ENCODE measurements around the gene NAALADL1.

The NAALADL1 gene

GRCh38 chr11:65083134-65083833 lies 24.9 kb upstream of the NAALADL1 start:
- Histone ChIP-seq H4K8ac (ENCODE audit: low read length) (no peak overlapping the region), H3K4ac (ENCODE audit: low read depth in 1 of 2, low read length in 2 of 2) (no peak overlapping the region), H2AFZ (ENCODE audit: low read depth, low read length) (peak overlapping the region; percentile 33), H3K27ac (ENCODE audit: low read length, poor library complexity, severe bottlenecking) (no peak overlapping the region), H3K27me3 (ENCODE audit: control insufficient read depth in 1 of 2, insufficient read depth in 1 of 2, low read length in 2 of 2) (no peaks in the 10 kb centered on the region), H2BK120ac (ENCODE audit: low read depth, low read length) (no peak overlapping the region), H2BK5ac (ENCODE audit: low read depth, low read length, poor library complexity, severe bottlenecking) (no peak overlapping the region), H3K23ac (ENCODE audit: low read length in 2 of 2) (no peak overlapping the region), H3K79me1 (replicated peaks; ENCODE audit: low read length, poor library complexity, severe bottlenecking) (peaks cover 50% of the 10 kb centered on the region), H2BK15ac (ENCODE audit: low read depth, poor library complexity, severe bottlenecking) (no peak overlapping the region), H2BK12ac (ENCODE audit: low read length in 2 of 2) (no peak overlapping the region), H2AK5ac (ENCODE audit: low read length, severe bottlenecking) (no peak overlapping the region), H3K36me3 (ENCODE audit: control insufficient read depth in 1 of 2, insufficient read depth in 2 of 2, low read depth in 1 of 2, low read length in 2 of 2) (peaks cover 32 to 40% of the 10 kb centered on the region in 2 experiments), H3K14ac (ENCODE audit: low read length in 2 of 2) (no peak overlapping the region), H3K9ac (ENCODE audit: low read length) (peak overlapping the region; percentile 94), H4K91ac (ENCODE audit: low read length) (no peak overlapping the region), H3K4me1 (ENCODE audit: control insufficient read depth, insufficient read depth, low read depth, low read length) (peaks cover 11% of the 10 kb centered on the region), H3K4me2 (ENCODE audit: low read length, poor library complexity, severe bottlenecking) (peak overlapping the region; percentile 69), H3K9me3 (ENCODE audit: control insufficient read depth, low read length) (no peaks in the 10 kb centered on the region), H3K4me3 (ENCODE audit: insufficient read depth in 1 of 2, low read depth in 1 of 2, low read length in 2 of 2) (peak overlapping the region; percentile 86 to 89), H3K18ac (ENCODE audit: low read depth in 1 of 2, low read length in 2 of 2) (no peak overlapping the region)
- WGBS = 10% methylated on average over 12 of the region's 13 CpGs
- DNase-seq = no peak

GRCh38 chr11:65078786-65079342 lies 20.5 kb upstream of the NAALADL1 start:
- Histone ChIP-seq H3K23ac (ENCODE audit: low read length in 2 of 2) (no peak overlapping the region), H3K18ac (ENCODE audit: low read depth in 1 of 2, low read length in 2 of 2) (no peak overlapping the region), H2BK5ac (ENCODE audit: low read depth, low read length, poor library complexity, severe bottlenecking) (no peak overlapping the region), H3K27ac (ENCODE audit: low read length, poor library complexity, severe bottlenecking) (no peak overlapping the region), H2BK12ac (ENCODE audit: low read length in 2 of 2) (no peak overlapping the region), H3K4me1 (ENCODE audit: control insufficient read depth, insufficient read depth, low read depth, low read length) (peaks cover 4% of the 10 kb centered on the region), H3K36me3 (ENCODE audit: control insufficient read depth in 1 of 2, insufficient read depth in 2 of 2, low read depth in 1 of 2, low read length in 2 of 2) (peaks cover 0 to 18% of the 10 kb centered on the region in 2 experiments), H3K4me2 (ENCODE audit: low read length, poor library complexity, severe bottlenecking) (no peak overlapping the region), H2AK5ac (ENCODE audit: low read length, severe bottlenecking) (peak overlapping the region; percentile 34), H3K4ac (ENCODE audit: low read depth in 1 of 2, low read length in 2 of 2) (no peak overlapping the region), H2BK15ac (ENCODE audit: low read depth, poor library complexity, severe bottlenecking) (no peak overlapping the region), H3K9me3 (ENCODE audit: control insufficient read depth, low read length) (no peaks in the 10 kb centered on the region), H2AFZ (ENCODE audit: low read depth, low read length) (no peak overlapping the region), H3K14ac (ENCODE audit: low read length in 2 of 2) (no peak overlapping the region), H4K91ac (ENCODE audit: low read length) (no peak overlapping the region), H3K27me3 (ENCODE audit: control insufficient read depth in 1 of 2, insufficient read depth in 1 of 2, low read length in 2 of 2) (no peaks in the 10 kb centered on the region), H4K8ac (ENCODE audit: low read length) (peak overlapping the region; percentile 52), H3K4me3 (ENCODE audit: insufficient read depth in 1 of 2, low read depth in 1 of 2, low read length in 2 of 2) (no peak overlapping the region), H3K79me1 (replicated peaks; ENCODE audit: low read length, poor library complexity, severe bottlenecking) (peaks cover 40% of the 10 kb centered on the region), H2BK120ac (ENCODE audit: low read depth, low read length) (no peak overlapping the region), H3K9ac (ENCODE audit: low read length) (no peak overlapping the region)
- 83% methylated on average over 4 of the region's 9 CpGs for WGBS
- DNase-seq = no peak

- no peak overlapping the region for H2BK12ac ChIP-seq (ENCODE audit: low read length in 2 of 2)
- H2BK5ac ChIP-seq (ENCODE audit: low read depth, low read length, poor library complexity, severe bottlenecking) = no peak overlapping the region
- no peak overlapping the region for H3K18ac ChIP-seq (ENCODE audit: low read depth in 1 of 2, low read length in 2 of 2)
- H3K79me1 ChIP-seq (replicated peaks; ENCODE audit: low read length, poor library complexity, severe bottlenecking) = peaks cover 38% of the 10 kb centered on the region
- H2BK15ac ChIP-seq (ENCODE audit: low read depth, poor library complexity, severe bottlenecking) = no peak overlapping the region
- no peak overlapping the region for H2BK120ac ChIP-seq (ENCODE audit: low read depth, low read length)
- no peak overlapping the region for H3K4me2 ChIP-seq (ENCODE audit: low read length, poor library complexity, severe bottlenecking)
- H3K9ac ChIP-seq (ENCODE audit: low read length) = no peak overlapping the region
- H2AK5ac ChIP-seq (ENCODE audit: low read length, severe bottlenecking) = no peak overlapping the region
- H3K27me3 ChIP-seq (ENCODE audit: control insufficient read depth in 1 of 2, insufficient read depth in 1 of 2, low read length in 2 of 2) = no peaks in the 10 kb centered on the region
- no peak overlapping the region for H3K4ac ChIP-seq (ENCODE audit: low read depth in 1 of 2, low read length in 2 of 2)
- peak; percentile 49 for DNase-seq
- no peak overlapping the region for H3K27ac ChIP-seq (ENCODE audit: low read length, poor library complexity, severe bottlenecking)
- WGBS = 88% methylated on average over 3 of the region's 3 CpGs
- no peak overlapping the region for H3K23ac ChIP-seq (ENCODE audit: low read length in 2 of 2)
- H3K4me1 ChIP-seq (ENCODE audit: control insufficient read depth, insufficient read depth, low read depth, low read length) = no peaks in the 10 kb centered on the region
- no peak overlapping the region for H2AFZ ChIP-seq (ENCODE audit: low read depth, low read length)
- H4K91ac ChIP-seq (ENCODE audit: low read length) = no peak overlapping the region
- no peak overlapping the region for H3K14ac ChIP-seq (ENCODE audit: low read length in 2 of 2)
- no peak overlapping the region for H3K4me3 ChIP-seq (ENCODE audit: insufficient read depth in 1 of 2, low read depth in 1 of 2, low read length in 2 of 2)
- no peaks in the 10 kb centered on the region for H3K9me3 ChIP-seq (ENCODE audit: control insufficient read depth, low read length)
- H3K36me3 ChIP-seq (ENCODE audit: control insufficient read depth in 1 of 2, insufficient read depth in 2 of 2, low read depth in 1 of 2, low read length in 2 of 2) = peaks cover 0 to 18% of the 10 kb centered on the region in 2 experiments
- peak overlapping the region; percentile 9 for H4K8ac ChIP-seq (ENCODE audit: low read length)
Measured at GRCh38 chr11:65078151-65078550, 19.8 kb upstream of the NAALADL1 start.

- H3K36me3 ChIP-seq (ENCODE audit: control insufficient read depth in 1 of 2, insufficient read depth in 2 of 2, low read depth in 1 of 2, low read length in 2 of 2) = peaks cover 0 to 18% of the 10 kb centered on the region in 2 experiments
- H3K9ac ChIP-seq (ENCODE audit: low read length) = peak overlapping the region; percentile 12
- H3K4ac ChIP-seq (ENCODE audit: low read depth in 1 of 2, low read length in 2 of 2) = no peak overlapping the region
- H3K4me3 ChIP-seq (ENCODE audit: insufficient read depth in 1 of 2, low read depth in 1 of 2, low read length in 2 of 2) = no peak overlapping the region
- no peak overlapping the region for H3K18ac ChIP-seq (ENCODE audit: low read depth in 1 of 2, low read length in 2 of 2)
- H2AK5ac ChIP-seq (ENCODE audit: low read length, severe bottlenecking) = no peak overlapping the region
- peaks cover 35% of the 10 kb centered on the region for H3K79me1 ChIP-seq (replicated peaks; ENCODE audit: low read length, poor library complexity, severe bottlenecking)
- DNase-seq = no peak
- no peak overlapping the region for H3K27ac ChIP-seq (ENCODE audit: low read length, poor library complexity, severe bottlenecking)
- no peak overlapping the region for H2BK15ac ChIP-seq (ENCODE audit: low read depth, poor library complexity, severe bottlenecking)
- no peak overlapping the region for H4K91ac ChIP-seq (ENCODE audit: low read length)
- no peaks in the 10 kb centered on the region for H3K27me3 ChIP-seq (ENCODE audit: control insufficient read depth in 1 of 2, insufficient read depth in 1 of 2, low read length in 2 of 2)
- H3K14ac ChIP-seq (ENCODE audit: low read length in 2 of 2) = no peak overlapping the region
- H3K9me3 ChIP-seq (ENCODE audit: control insufficient read depth, low read length) = no peaks in the 10 kb centered on the region
- no peak overlapping the region for H2AFZ ChIP-seq (ENCODE audit: low read depth, low read length)
- no peaks in the 10 kb centered on the region for H3K4me1 ChIP-seq (ENCODE audit: control insufficient read depth, insufficient read depth, low read depth, low read length)
- no peak overlapping the region for H4K8ac ChIP-seq (ENCODE audit: low read length)
- WGBS = 92% methylated on average over 4 of the region's 4 CpGs
- H3K23ac ChIP-seq (ENCODE audit: low read length in 2 of 2) = no peak overlapping the region
- H2BK12ac ChIP-seq (ENCODE audit: low read length in 2 of 2) = no peak overlapping the region
- no peak overlapping the region for H3K4me2 ChIP-seq (ENCODE audit: low read length, poor library complexity, severe bottlenecking)
- H2BK120ac ChIP-seq (ENCODE audit: low read depth, low read length) = no peak overlapping the region
- H2BK5ac ChIP-seq (ENCODE audit: low read depth, low read length, poor library complexity, severe bottlenecking) = no peak overlapping the region
Measured at GRCh38 chr11:65077451-65077850, 19.1 kb upstream of the NAALADL1 start.

All from mesenchymal stem cell (in vitro differentiated cells and primary cell).